GM08714 (cell line): ENCODE measurements around the gene COMP.

Source experiments
- H3K4me3 ChIP-seq: fragments of 200-500 bp; sonication (Bioruptor generic); 2 replicates; pipeline ENCODE4 v1.5.1; 2014; ENCODE audit warnings: mild to moderate bottlenecking, low read length, inconsistent platforms
- ZNF274 ChIP-seq: IDR thresholded peaks from 2 replicates; pipeline ENCODE4 v1.6.1; 2012; ENCODE audit warnings: mild to moderate bottlenecking, low read depth, low read length

COMP gene

GRCh38 chr19:18733196-18733647 lies 57.9 kb downstream of the COMP start:
- H3K4me3 ChIP-seq: no peak overlapping the region
- no peak for TF ChIP-seq ZNF274
